H1 (cell line): Measurements from ENCODE around the gene UCN. TPM values are rescaled to one million over a fixed set of nuclear protein-coding genes. Genes with fewer than 3 reads are reported as not detected.
"Not testable (repeated sequence)": the region's sequence is repeated elsewhere in the genome, so short reads cannot be mapped to it uniquely, and the experiment has no call there.

Experiments
- CTCF ChIA-PET: fragments of 300-600 bp; sonication (Branson Sonifier 250); formaldehyde crosslinking; loops from one replicate; lab custom pipeline; 2021; ENCODE audit not compliant: partially characterized antibody; lab: Charles Lee
- POLR2A ChIA-PET: fragments of 300-600 bp; sonication (Branson Sonifier 250); formaldehyde crosslinking; loops from one replicate; lab custom pipeline; 2021; ENCODE audit warnings: inconsistent platforms; ENCODE audit not compliant: partially characterized antibody; lab: Charles Lee
- DNase-seq, 2 experiments: peaks; one replicate each; pipeline versions ENCODE4 v3.0.0 to v3.0.0-alpha.2; 2010 to 2022; ENCODE audit warnings: low spot score in 2 of 2, low read depth in 1 of 2, mixed read lengths in 1 of 2
- FAIRE-seq: peaks from 2 replicates; lab custom pipeline; 2011; peaks lifted over from hg19 to GRCh38; lab: Jason Lieb, UNC
- H2AFZ ChIP-seq: 2 replicates; pipeline ENCODE4 v1.8.1; 2012; ENCODE audit warnings: low read length, inconsistent platforms
- H2AK5ac ChIP-seq: 2 replicates; pipeline ENCODE4 v1.6.1; 2013; ENCODE audit warnings: low read depth, low read length
- H2BK120ac ChIP-seq: replicated peaks from 2 replicates; pipeline ENCODE3; 2013; ENCODE audit warnings: low read depth, low read length, inconsistent platforms
- H2BK12ac ChIP-seq: 2 replicates; pipeline ENCODE4 v1.6.1; 2013; ENCODE audit warnings: low read depth, low read length
- H2BK15ac ChIP-seq: 2 replicates; pipeline ENCODE4 v1.6.1; 2013; ENCODE audit warnings: low read length
- H2BK20ac ChIP-seq: 2 replicates; pipeline ENCODE4 v1.6.1; 2013; ENCODE audit warnings: low read length
- H2BK5ac ChIP-seq: 2 replicates; pipeline ENCODE4 v1.6.1; 2013; ENCODE audit warnings: low read depth, low read length
- H3K14ac ChIP-seq: 2 replicates; pipeline ENCODE4 v1.6.1; 2013; ENCODE audit warnings: inconsistent platforms; ENCODE audit not compliant: insufficient read length
- H3K18ac ChIP-seq: 2 replicates; pipeline ENCODE4 v1.6.1; 2013; ENCODE audit warnings: low read length; ENCODE audit errors: extremely low read depth
- H3K23ac ChIP-seq: 2 replicates; pipeline ENCODE4 v1.6.1; 2013; ENCODE audit warnings: inconsistent platforms; ENCODE audit not compliant: insufficient read length
- H3K23me2 ChIP-seq: 2 replicates; pipeline ENCODE4 v1.6.1; 2013; ENCODE audit warnings: low read depth, low read length
- H3K27ac ChIP-seq: 2 replicates; pipeline ENCODE4 v1.6.1; 2011; ENCODE audit warnings: low read depth, low read length, inconsistent platforms
- H3K27me3 ChIP-seq, 4 experiments: replicated peaks in 1 of 4; 1 replicate in 1 of 4; 2 replicates in 3 of 4; pipeline versions ENCODE4 v1.6.1 to v1.8.1; 2011 to 2013; ENCODE audit warnings: low read length in 3 of 4, mild to moderate bottlenecking in 3 of 4, inconsistent platforms in 2 of 4, mixed read lengths in 2 of 4, moderate library complexity in 1 of 4; ENCODE audit not compliant: control insufficient read depth in 3 of 4, insufficient read depth in 3 of 4; ENCODE audit errors: extremely low read depth in 1 of 4
- H3K36me3 ChIP-seq, 4 experiments: 2 replicates each; pipeline versions ENCODE4 v1.6.1 to v1.8.1; 2011 to 2013; ENCODE audit warnings: mild to moderate bottlenecking in 4 of 4, low read length in 3 of 4, moderate library complexity in 2 of 4, control low read depth in 1 of 4, inconsistent platforms in 1 of 4; ENCODE audit not compliant: insufficient read depth in 4 of 4, control insufficient read depth in 2 of 4
- H3K4ac ChIP-seq: replicated peaks from 2 replicates; pipeline ENCODE3; 2013; ENCODE audit warnings: low read length, low read depth, mixed read lengths, inconsistent platforms; ENCODE audit not compliant: insufficient read length
- H3K4me1 ChIP-seq, 4 experiments: replicated peaks in 1 of 4; 1 replicate in 1 of 4; 2 replicates in 3 of 4; pipeline versions ENCODE4 v1.6.1 to v1.8.1; 2011 to 2013; ENCODE audit warnings: low read length in 3 of 4, inconsistent platforms in 2 of 4, mixed read lengths in 1 of 4; ENCODE audit not compliant: insufficient read depth in 4 of 4, control insufficient read depth in 3 of 4
- H3K4me2 ChIP-seq, 2 experiments: 2 replicates each; pipeline versions ENCODE4 v1.6.1 to v1.8.1; 2011 to 2013; ENCODE audit warnings: low read depth in 2 of 2, low read length in 2 of 2, control low read depth in 1 of 2, inconsistent platforms in 1 of 2, mild to moderate bottlenecking in 1 of 2; ENCODE audit not compliant: insufficient read depth in 1 of 2
- H3K4me3 ChIP-seq, 4 experiments: fragments of 200-600, 300-600 bp in 1 of 4; sonication (generic), shearing (Covaris generic), sonication (Bioruptor Twin) in 1 of 4; 2 replicates each; pipeline versions ENCODE4 v1.5.1 to v1.8.1; 2011 to 2016; ENCODE audit warnings: low read length in 4 of 4, low read depth in 3 of 4, control low read depth in 2 of 4, inconsistent platforms in 2 of 4, mild to moderate bottlenecking in 2 of 4, mixed read lengths in 1 of 4, moderate library complexity in 1 of 4; ENCODE audit not compliant: insufficient read depth in 2 of 4; ENCODE audit errors: extremely low read depth in 1 of 4
- H3K56ac ChIP-seq: replicated peaks from 2 replicates; pipeline ENCODE3; 2013; ENCODE audit warnings: low read depth, mild to moderate bottlenecking, mixed read lengths, low read length, inconsistent platforms; ENCODE audit not compliant: insufficient read length
- H3K79me1 ChIP-seq: 2 replicates; pipeline ENCODE4 v1.6.1; 2013; ENCODE audit warnings: low read depth, low read length, control low read depth
- H3K79me2 ChIP-seq, 2 experiments: 2 replicates each; pipeline versions ENCODE4 v1.6.1 to v1.8.1; 2012 to 2013; ENCODE audit warnings: low read length in 2 of 2, mild to moderate bottlenecking in 2 of 2, inconsistent platforms in 1 of 2; ENCODE audit not compliant: insufficient read depth in 2 of 2, control insufficient read depth in 1 of 2
- H3K9ac ChIP-seq, 4 experiments: replicated peaks in 1 of 4; 1 replicate in 1 of 4; 2 replicates in 3 of 4; pipeline versions ENCODE4 v1.6.1 to v1.8.1; 2011 to 2013; ENCODE audit warnings: low read depth in 3 of 4, low read length in 3 of 4, control low read depth in 2 of 4, mild to moderate bottlenecking in 2 of 4, moderate library complexity in 2 of 4, inconsistent platforms in 1 of 4; ENCODE audit errors: extremely low read depth in 1 of 4
- H3K9me3 ChIP-seq, 2 experiments: 2 replicates each; pipeline versions ENCODE4 v1.6.1 to v1.8.1; 2012 to 2013; ENCODE audit warnings: mild to moderate bottlenecking in 2 of 2, moderate library complexity in 2 of 2, control low read depth in 1 of 2, inconsistent platforms in 1 of 2, low read depth in 1 of 2, low read length in 1 of 2, mixed read lengths in 1 of 2; ENCODE audit not compliant: insufficient read depth in 2 of 2
- H4K20me1 ChIP-seq, 2 experiments: replicated peaks in 1 of 2; 2 replicates each; pipeline versions ENCODE3 to v1.8.1; 2011 to 2013; ENCODE audit warnings: inconsistent platforms in 2 of 2, low read length in 2 of 2, mild to moderate bottlenecking in 1 of 2; ENCODE audit not compliant: insufficient read depth in 2 of 2, control insufficient read depth in 1 of 2
- H4K5ac ChIP-seq: 2 replicates; pipeline ENCODE4 v1.6.1; 2013; ENCODE audit warnings: low read length, low read depth, mixed read lengths, inconsistent platforms; ENCODE audit not compliant: insufficient read length
- H4K8ac ChIP-seq: 2 replicates; pipeline ENCODE4 v1.8.0; 2013; ENCODE audit warnings: mild to moderate bottlenecking, moderate library complexity, low read length, inconsistent platforms; ENCODE audit not compliant: insufficient read depth; ENCODE audit errors: extremely low read depth
- H4K91ac ChIP-seq: replicated peaks from 2 replicates; pipeline ENCODE3; 2013; ENCODE audit warnings: low read length, mixed read lengths, inconsistent platforms; ENCODE audit not compliant: insufficient read length
- CHD2 ChIP-seq: IDR thresholded peaks from 2 replicates; pipeline ENCODE4 v1.6.1; 2012; ENCODE audit warnings: low read length, improper control_type of control experiment
- POLR2AphosphoS5 ChIP-seq: IDR thresholded peaks from 2 replicates; pipeline ENCODE4 v1.6.1; 2011; ENCODE audit warnings: low read depth, low read length
- POU5F1 ChIP-seq: IDR thresholded peaks from 2 replicates; pipeline ENCODE4 v1.6.1; 2011; ENCODE audit warnings: low read depth, mild to moderate bottlenecking, low read length, moderate library complexity
- RAD21 ChIP-seq, 2 experiments: IDR thresholded peaks in 1 of 2; conservative IDR thresholded peaks in 1 of 2; 2 replicates each; pipeline ENCODE4 v1.6.1; 2011; ENCODE audit warnings: low read depth in 2 of 2, low read length in 2 of 2, improper control_type of control experiment in 1 of 2, inconsistent platforms in 1 of 2, mild to moderate bottlenecking in 1 of 2, moderate library complexity in 1 of 2
- SP2 ChIP-seq: IDR thresholded peaks from 2 replicates; pipeline ENCODE4 v1.6.1; 2012; ENCODE audit warnings: mild to moderate bottlenecking, low read length, inconsistent platforms
- WGBS, 2 experiments: shearing (Covaris generic) in 1 of 2; methylation state at CpG; one replicate each; pipeline versions ENCODE4 v1.1.6 to v1.1.7; 2013 to 2015; ENCODE audit warnings: low lambda C conversion rate in 2 of 2, mixed read lengths in 2 of 2, inconsistent platforms in 1 of 2, low coverage in 1 of 2, missing lambda C conversion rate in 1 of 2; ENCODE audit not compliant: insufficient replicate concordance in 2 of 2, insufficient coverage in 1 of 2, insufficient read length in 1 of 2; ENCODE audit errors: extremely low coverage in 1 of 2, missing lambda C conversion rate in 1 of 2; 5-methylcytosine and 5-hydroxymethylcytosine counted together
- polyA plus RNA-seq, 7 experiments: library from polyadenylated mRNA; depleted of rRNA in 3 of 7; stranded (reverse) in 5 of 7; unstranded in 2 of 7; fragments of >200 nt in 5 of 7; fragments of 200-250 nt in 2 of 7; gene quantifications; 1 replicate in 5 of 7; 2 replicates in 1 of 7; 4 replicates in 1 of 7; pipeline versions ENCODE4 v1.2.1 to v1.2.3, GENCODE V29; 2011 to 2013; ENCODE audit warnings: missing spikeins in 2 of 7, mixed read lengths in 2 of 7
- total RNA-seq: library from RNA; stranded (reverse); fragmentation: NEBNext Ultra II Directional; extraction: Animal tissue kit (Norgen Biotek cat#: 25700); gene quantifications from 2 replicates; pipeline ENCODE4 v1.2.1, GENCODE V29; 2021

Gene UCN
- total and polyA plus RNA-seq, 2 of the 8 experiments (the other 6 are each of a cell fraction or from before 2014, with no cell fraction given) = 0.35 TPM; not detected in 1

DNA sequence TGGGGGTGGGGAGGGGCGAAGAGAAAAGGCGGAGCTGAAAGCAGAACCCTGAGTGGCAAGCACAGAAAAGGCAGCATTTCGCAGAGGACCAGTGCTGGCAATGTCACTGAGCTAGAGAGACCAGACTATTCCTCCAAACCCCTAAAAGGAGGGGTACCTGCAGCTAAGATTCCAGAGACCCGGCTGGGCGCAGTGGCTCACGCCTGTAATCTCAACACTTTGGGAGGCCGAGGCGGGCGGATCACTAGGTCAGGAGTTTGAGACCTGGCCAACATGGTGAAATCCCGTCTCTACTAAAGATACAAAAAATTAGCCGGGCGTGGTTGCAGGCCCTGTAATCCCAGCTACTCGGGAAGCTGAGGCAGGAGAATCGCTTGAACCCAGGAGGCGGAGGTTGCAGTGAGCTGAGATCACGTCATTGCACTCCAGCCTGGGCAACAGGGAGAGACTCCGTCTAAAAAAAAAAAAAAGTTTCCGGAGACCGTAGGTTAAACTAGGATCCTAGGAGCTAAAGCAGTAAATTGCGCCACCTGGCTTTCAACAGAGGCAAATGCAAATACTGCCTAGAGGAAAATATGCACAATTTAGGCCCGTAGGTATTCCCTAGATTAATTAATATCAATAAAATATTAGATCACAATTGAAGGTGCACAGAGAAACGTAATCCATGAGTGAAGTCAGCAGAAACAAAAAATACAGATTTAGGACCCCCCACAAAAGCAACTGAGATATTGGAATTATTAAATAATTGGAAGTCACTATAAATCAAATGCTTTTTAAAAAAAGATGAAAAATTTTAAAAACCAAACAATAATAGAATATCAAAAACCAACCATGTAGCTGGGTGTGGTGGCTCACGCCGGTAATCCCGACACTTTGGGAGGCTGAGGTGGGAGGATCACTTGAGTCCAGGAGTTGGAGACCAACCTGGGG, 4.9 kb downstream of the UCN start (continued):
- TF ChIP-seq SP2 (no peak), POU5F1 (no peak), RAD21 (IDR thresholded peaks at IDR 0.05 in 1 of 2, conservative IDR thresholded peaks at IDR 0.05 in 1 of 2; ENCODE audit: low read depth in 2 of 2, low read length in 2 of 2) (peak; percentile 63 to 70), POLR2AphosphoS5 (no peak), CHD2 (no peak)

DNA sequence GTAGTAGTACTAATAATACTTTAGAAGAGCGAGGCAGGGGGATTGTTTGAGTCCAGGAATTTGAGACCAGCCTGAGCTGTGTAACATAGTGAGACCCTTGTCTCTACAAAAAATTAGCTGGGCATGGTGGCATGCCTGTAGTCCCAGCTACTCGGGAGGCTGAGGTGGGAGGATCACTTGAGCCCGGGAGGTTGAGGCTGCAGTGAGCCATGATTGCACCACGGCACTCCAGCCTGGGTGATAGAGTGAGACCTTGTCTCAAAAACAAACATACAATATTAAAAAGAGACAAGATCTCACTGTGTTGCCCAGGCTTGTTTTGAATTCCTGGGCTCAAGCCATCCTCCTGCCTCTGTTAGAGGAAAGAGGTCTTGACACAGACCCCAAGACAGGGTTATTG, 7.6 kb downstream of the UCN start:
- not testable (repeated sequence) for H3K4me2 ChIP-seq, H2BK12ac ChIP-seq, H2BK20ac ChIP-seq, H2BK15ac ChIP-seq, FAIRE-seq, H2AFZ ChIP-seq, H3K27ac ChIP-seq, H3K4ac ChIP-seq, H4K5ac ChIP-seq, H4K91ac ChIP-seq, H2AK5ac ChIP-seq, H4K8ac ChIP-seq, H2BK120ac ChIP-seq, H3K36me3 ChIP-seq, H3K18ac ChIP-seq, H3K4me1 ChIP-seq, H3K4me3 ChIP-seq, DNase-seq, H3K79me1 ChIP-seq, H3K23ac ChIP-seq, H4K20me1 ChIP-seq, H3K14ac ChIP-seq, H3K9ac ChIP-seq, H3K79me2 ChIP-seq, H3K23me2 ChIP-seq, H3K27me3 ChIP-seq, H3K56ac ChIP-seq, H3K9me3 ChIP-seq, H2BK5ac ChIP-seq
- WGBS, 2 experiments = 88% methylated on average over 4 of the region's 4 CpGs; no CpG with 5 or more reads in 1 of the 2 experiments
- ChIA-PET CTCF (interaction anchor here (0.9 to 12.3 kb wide), 16 partner anchors 12 to 276 kb away, joined by 3 to 413 read pairs (median 8); partner anchors contain the start of genes DNAJC5G, MPV17, SLC30A3 and TRIM54), POLR2A (interaction anchor here (0.9 kb wide), 1 partner anchor 9 kb away, joined by 3 read pairs; no protein-coding TSS in a partner anchor)
